Measurements from ENCODE around the gene MSMP.

Gene MSMP, protein sequence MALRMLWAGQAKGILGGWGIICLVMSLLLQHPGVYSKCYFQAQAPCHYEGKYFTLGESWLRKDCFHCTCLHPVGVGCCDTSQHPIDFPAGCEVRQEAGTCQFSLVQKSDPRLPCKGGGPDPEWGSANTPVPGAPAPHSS

DNA sequence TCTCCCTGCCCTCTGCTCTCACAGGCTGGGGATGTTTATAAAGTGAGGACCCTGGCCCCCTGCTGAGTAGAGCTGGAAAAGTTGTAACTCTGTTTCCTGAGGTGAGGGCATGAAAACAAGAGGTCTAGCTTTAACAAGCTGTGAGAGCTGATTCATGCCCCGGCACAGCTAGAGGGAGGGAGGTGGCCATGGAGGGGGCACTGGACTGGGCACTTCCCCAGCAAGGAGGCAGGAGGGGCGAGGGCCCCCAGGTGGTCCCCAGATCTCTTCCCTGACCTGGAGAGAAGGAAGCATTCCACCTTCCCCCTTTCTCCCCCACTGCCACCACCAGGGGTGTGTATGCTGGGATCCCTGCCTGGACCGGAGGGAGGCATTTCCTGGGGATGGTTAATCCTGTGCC is at the start of gene MSMP:
TSS of gene MSMP (minus strand) at position 13 of the 400 bp plus-strand sequence. CDS start 147 bp downstream, outside the sequence.
- DNase-seq: no peak

DNA sequence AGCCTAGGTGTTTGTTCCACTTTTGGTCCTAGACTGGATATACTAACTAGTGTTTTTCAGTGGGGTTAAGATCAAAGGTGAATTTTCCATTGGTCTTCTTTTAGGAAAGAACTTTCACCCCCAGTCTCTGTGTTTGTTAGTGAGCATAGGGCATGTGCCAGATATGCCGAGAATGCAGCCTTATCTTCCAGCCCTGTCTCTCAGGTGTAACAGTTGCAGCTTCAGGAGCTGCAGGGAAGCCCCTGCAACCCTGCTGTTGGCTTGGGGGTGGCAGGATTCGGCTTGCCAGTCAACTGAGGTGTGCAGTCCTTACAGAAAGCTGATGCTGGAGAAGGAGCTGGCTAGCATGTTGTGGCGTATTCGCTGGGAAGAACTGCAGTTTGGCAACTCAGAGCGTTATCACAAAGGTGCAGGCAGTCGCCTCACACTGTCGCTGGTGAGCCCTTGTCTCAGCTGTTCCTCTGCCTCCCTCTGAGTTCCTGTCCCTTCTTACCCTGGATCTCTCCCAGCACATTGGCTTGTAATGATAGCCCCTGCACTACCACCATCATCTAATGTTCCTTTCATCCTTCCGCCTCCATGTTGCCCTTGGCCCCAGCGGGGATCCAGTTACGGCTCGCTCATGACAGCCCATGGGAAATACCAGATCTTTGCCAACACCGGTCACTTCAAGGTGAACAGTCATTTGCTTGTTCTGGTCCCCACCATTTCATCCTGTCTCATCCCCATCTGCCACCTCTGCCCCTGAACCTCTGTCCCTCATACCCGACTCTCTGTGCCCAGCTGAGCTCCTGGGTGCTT is 47.5 kb upstream of the MSMP start:
- DNase-seq: no peak

DNA sequence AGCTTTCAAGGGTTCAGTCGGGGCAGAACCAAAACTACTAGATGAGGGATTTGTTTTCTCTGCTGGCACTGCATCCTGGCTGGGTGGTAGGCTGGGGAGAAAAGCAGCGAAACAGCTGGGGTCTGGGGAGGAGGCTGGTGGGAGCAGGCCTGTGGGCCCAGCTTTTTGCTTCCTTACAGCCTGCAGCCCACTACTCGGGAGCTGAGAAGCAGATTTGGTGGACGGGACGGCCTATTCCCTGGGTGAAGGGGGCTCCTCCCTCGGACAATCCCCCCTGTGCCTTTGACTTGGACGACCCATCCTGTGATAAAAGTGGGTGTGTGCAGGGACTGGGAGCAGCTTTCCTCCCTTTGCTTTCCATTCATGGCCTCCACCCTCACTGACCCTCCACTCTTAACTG is 46.5 kb upstream of the MSMP start:
- DNase-seq: no peak

DNA sequence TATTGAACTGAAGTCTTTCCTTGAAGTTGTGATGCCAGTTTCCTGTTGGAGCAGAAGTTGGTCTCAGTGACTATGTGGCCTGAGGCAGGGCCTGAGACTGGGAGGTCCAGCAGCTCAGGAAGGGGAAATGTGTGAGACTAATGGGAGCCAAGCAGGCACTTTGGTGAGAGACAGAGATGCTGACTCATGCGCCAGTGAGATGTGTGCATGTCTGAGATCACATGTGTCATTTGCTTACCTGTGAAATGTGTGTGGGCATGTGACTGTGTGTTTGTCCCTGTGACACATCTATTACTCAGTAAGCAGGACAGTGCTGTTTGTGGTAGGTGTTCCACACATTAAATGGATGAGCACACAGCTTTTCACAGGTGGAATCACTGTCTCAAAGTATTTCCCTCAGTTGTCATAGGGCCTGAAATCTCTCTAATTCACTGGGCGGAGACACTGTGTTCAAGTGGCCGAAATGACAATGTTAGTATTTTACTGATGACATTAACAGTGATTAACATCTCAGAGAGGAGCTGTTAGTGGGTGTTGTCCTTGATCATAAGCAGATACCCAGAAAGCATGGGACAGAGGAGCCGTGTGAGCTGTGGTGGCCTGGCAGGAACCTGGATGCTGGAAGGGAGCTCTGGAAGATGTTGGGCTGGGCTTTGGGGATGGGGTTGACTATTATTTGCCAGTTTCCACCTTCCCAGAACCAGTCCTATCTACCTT is 44.7 kb upstream of the MSMP start:
- peak; percentile 13 for DNase-seq

DNA sequence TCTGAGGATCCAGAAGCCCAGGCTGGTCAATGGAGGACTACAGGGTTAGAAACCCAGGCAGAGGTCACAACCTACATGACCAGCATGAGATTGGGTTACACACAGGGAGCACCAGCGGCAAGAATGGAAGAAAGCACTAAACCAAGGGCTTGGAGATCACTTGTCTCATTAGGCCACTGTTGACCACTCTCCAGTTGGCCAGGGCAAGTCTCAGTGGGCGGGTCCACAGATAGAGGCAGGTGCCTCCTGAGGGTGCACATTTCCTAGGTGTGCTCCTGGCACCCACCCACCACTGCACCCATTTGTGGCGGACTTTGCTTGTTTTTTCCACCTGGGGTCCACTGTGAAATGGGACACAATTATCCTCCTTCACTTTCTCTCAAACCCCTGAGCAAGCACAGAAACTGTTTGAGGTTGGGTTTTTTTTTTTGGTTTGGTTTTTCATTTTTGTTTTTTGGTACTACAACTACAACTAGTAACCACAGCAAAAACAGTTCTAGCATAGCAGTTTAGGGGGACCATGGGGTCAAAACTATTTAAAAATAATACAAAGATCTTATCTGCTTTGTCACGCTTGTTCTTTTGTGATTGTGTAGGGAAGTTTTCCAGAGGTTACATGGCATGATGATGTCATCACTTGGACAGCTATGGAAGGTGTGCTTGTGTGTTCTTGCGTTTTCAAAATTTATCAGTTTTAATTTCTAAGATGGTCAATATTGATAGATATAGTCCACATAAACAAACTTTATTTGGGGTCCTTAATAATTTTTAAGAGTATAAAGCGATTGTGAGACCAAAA is 43.4 kb upstream of the MSMP start:
- no peak for DNase-seq

DNA sequence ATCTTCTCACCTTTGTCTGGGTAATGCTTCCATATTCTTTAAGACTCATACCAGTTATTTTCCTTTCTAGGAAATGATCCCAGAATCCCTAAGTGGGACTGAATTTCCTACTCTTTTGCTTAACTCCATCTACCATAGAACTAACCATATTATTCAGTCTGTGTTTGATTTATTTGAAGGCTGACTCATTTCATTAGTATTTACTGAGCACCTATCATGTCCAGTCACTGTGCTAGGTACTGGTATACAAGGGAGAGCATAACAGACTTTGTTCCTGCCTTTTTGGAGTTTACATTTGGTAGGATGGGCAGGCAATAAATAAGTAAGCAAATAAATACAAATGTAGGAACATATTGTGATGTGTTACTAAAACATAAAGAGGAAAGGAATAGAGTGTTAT is 41.6 kb upstream of the MSMP start:
- no peak for DNase-seq

DNA sequence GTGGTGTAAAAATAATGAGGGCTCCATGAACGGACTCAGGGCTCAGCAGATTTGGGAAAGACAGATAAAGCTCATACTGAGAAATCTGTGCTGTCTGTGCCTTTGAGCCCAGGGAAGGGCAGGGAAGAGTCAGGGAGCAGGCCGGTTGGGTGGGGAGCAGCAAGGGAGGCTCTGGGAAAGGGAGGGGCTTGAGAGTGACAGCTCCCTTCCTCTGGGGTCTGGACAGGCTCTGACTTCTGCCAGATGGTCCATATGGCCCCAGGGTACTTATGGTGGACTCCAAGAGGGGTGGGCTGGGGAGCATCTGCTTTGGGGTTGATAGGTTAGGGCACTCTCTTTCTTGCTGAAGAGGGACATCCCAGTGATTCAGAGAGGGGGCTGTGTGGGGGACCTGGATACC is 39.4 kb upstream of the MSMP start:
- DNase-seq: no peak

DNA sequence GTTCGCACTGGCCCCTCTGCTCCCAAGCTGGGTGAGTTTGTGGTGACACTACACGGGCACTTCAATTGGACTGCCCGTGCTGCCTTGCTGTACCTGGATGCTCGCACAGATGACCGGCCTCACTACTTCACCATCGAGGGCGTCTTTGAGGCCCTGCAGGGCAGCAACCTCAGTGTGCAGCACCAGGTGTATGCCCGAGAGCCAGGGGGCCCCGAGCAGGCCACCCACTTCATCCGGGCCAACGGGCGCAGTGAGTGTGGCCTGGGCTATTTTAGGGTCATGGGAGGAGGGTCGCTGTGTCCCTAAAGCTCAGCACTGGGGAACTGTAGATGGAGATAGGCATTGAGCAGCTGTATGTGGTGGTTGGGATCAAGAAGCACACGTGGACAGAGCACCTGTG is 38.8 kb upstream of the MSMP start:
- no peak for DNase-seq

DNA sequence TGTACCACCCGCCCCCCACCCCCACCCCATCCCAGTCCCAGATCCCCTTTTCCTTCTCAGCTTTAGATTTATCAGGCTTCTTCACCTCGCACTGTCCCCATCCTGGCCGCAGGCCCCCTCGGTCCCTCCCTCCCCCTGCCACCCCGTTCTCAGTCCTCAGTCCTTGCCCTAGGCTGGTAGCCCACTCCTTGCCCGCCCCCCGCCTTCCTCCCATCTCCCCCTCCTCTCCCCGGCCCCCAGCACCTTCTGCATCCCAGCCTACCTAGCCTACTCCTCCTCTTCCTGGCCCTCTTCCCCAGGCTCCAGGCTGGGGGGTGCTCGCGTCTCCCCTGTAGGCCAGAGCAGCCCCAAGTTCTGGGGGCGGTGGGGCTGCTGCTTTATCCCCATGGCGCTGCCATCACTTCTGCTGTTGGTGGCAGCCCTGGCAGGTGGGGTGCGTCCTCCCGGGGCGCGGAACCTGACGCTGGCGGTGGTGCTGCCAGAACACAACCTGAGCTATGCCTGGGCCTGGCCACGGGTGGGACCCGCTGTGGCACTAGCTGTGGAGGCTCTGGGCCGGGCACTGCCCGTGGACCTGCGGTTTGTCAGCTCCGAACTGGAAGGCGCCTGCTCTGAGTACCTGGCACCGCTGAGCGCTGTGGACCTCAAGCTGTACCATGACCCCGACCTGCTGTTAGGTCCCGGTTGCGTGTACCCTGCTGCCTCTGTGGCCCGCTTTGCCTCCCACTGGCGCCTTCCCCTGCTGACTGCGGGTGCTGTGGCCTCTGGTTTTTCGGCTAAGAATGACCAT is 38.1 kb upstream of the MSMP start:
- no peak for DNase-seq

DNA sequence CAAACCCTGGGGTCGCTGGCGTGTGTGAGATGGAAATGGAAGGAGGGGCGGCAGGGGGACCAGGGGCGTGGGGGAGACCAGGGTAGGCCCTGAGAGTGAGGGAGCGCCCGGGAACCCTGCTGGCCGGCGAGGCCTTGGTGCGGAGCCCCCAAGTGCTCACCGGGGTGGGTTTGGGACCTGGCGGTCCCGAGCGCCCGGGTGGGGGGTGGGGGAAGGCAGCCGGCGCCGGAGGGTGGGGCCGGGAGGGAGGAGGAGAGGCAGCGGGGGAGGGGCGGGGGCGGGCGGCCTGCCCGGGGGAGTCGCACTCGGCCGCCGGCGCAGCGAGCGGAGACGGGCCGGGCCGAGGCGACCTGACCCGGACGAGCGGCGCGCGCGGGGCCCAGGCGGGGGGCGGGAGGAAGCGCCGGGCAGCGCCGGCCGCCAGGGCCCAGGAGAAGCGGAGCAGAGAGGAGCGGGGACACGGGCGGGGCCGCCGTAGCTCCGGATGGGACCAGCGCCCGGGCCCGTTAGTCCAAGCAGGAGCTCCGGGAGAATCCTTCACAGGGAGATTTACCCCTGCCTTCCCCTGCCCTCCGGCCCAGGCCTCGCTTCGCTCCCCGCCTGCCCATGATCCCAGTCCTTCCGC is 37.3 kb upstream of the MSMP start, which contains the start of gene NPR2:
TSS of gene NPR2 (plus strand) at position 295 of the 625 bp plus-strand sequence. CDS start 818 bp downstream, outside the sequence.
- DNase-seq: peak; percentile 24

DNA sequence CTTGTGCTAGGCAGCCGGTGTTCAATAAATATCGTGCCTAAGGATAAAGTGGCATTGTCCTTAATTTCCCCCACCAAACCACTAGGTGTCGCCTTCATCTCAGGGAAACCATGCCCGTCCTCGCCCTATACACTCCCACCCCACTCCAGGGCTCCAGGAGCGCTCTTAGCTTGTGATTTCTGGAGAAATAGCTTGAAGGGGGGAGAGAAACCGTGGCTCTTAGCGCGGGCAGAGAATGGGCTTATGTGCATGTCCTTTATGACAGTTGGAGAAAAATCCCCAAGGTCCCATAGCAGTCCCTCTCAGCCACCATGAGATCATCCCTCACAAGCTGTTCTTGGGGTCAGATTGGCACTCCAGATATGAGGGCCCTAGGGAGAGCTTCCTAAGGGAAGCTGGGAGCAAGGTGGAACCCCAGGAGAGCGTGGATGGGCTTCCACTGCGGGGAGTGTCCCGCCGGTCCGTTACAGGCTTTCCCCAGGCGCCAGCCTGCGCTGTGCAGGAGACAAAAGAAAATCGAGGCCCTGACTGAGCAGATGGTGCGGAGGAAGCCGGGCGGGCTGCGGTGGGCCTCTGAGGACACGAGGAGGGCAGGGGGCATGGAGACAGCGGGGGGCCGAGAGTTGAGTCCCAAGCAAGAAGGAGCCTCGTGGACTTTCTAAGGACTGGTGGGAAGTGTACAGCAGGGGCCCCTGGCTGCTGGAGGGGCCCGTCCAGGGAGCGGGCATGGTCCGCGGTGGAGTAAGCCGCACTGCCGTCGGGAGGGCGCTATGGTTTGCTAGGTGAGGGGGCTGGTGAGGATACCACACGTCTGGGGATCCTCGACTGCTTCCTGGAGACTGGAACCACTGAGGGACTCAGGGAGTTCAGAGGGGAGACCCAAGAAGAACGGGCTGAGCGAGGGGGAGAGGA is 36.6 kb upstream of the MSMP start:
- DNase-seq: peak; percentile 59

DNA sequence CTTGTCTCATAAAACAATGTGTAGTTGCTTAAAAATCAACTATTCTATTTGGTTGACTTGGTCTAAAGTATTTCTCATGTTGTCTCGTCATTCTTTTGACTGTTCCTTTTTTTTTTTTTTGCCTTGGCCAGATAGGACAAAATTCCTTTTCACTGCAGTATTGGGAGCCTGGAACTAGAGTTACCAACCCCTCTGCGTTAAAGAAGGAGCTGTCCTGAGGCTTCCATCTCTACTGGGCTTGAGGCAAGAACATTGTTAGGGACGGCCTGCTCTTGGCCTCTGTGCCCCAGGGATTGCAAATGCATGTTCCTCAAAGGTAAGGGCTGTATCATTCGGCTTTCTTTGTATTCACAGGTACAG is 35.9 kb upstream of the MSMP start:
- DNase-seq: no peak

DNA sequence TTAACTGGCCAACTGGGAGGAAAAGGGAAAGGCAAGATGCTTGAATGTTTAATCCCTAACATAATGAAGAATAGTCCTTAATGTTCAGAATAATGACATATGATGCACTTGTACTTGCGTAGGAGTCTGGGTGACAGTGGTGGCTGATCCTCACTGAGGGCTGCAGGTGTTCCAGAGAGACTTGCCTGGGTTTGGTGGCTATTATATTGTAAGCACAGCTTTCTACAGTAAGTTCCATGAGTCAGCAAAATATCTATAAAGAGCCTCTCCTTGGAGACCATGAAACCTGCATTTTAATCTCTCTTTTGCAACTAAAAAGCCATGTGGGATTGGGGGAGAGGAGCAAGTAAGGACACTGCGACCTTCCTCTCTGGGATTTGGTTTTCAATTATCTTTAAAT is 35.5 kb upstream of the MSMP start:
- DNase-seq: no peak

DNA sequence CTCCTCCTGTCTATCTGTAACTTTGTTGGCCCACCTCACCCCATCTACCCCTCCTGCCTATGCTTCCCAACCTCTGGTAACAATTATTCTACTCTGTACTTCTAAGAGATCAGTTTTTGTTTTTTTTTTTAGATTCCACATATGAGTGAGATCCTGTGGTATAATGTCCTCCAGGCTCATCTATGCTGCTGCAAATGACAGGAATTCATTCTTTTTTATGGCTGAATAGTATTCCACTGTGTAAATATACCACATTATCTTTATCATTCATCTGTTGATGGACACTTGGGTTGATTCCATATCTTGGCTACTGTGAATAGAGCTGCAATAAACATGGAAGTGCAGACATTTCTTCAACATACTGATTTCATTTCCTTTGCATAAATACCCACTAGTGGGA is 29.3 kb upstream of the MSMP start:
- DNase-seq: no peak

DNA sequence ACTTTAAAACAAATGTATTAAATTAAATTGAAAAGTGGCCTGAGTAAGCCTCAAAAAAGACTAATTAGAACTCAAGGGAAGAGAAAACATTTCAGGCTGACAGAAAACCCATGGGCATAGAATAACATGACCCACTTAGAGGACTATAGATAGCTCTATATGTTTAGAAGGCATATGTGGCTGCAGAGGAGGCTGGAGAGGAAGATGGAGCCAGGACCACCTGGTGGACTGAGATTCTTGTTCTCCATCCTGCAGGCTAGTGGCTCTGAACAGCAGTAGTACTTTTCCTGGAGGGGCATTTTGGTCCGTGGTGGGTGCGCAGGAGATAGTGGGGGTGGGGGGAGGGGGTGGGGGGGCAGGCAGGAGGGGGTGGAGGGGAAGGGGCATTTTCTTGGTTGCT is 27.0 kb upstream of the MSMP start:
- DNase-seq: no peak

DNA sequence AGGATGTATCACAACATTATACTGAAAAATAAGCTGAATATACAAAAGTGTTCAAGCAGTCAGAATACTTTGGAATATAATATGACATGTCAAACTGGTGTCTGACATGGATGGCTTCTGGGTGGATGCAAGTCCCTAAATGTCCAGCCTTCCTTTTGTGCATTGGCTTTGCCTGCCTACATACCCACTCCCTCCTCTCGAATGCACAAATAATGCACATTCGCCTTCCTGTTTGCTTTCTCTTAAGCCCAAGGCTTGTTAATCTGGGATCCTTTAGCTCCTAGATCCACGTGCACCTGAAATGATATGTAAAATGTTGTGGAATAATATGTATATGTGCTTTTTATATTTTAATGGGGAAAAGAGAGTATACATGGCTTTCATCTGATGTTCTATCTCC is 24.4 kb upstream of the MSMP start:
- DNase-seq: no peak

DNA sequence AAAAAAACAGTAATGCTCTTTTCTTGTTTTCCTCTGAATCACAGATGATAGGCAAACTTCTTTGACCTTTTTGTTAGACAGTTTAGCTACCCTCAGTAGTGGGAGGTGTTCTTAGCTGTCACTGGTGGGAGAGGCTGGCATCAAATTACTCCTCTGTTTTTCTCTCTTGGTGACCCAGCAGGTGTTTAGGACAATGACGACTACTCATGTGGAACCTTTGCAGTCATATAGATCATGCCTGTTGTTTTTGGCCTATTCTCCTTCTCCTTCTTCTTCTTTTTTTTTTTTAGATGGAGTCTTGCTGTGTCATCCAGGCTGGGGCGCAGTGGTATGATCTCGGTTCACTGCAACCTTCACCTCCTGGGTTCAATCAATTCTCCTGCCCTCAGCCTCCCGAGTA is 21.9 kb upstream of the MSMP start:
- no peak for DNase-seq

DNA sequence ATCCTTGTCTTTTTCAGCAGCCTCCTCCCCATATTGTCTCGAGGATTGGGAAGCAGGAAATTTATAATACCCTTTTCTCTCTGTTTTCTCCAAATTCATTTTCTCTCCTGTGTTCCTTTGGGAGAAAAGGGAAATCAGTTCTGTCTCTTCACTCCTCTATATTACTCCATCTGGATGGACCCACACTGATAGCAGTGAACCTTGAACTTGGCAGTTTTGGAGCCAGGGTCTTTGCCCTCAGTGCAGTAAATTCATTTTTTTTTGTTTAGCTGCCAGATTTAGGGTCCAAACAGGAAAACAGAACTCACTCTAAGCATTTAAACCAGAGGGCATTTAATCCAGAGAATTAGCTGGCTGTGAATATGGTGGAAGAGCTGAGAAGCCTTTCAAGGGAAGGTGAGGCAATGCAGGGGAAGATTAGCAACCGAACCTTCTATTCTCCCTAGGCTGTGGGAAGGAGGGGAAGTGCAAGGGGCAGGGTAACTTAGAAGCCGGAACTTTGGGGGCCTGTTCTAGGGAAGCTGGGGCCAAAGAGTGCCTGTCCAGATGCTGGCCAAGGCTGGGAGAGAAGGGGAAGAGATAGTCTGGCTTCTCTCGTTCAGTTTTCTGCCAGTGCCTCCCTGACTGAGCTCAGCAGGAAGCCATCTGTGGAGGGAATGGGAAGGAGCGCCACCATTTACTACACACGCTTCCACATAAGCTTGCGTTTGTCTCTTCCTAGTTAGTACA is 21.0 kb upstream of the MSMP start:
- DNase-seq: no peak

DNA sequence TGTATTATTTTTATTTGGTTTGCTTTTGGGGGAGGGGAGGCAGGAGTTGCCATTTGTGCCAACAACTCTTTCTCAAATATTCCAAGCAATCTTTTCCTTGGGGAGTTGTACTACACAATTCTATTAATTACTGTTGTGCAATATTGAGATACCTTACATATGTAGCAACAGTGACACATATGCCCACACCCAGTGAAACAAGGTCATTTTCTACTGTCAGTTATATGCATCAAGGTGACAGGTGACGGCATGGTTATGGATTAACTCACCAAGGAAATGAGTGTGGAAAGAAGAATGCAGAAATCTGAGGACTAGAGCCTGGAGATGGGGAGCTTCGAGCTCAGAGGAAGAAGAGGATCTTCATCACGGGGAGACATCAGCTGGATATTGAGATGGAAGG is 17.9 kb upstream of the MSMP start:
- no peak for DNase-seq

DNA sequence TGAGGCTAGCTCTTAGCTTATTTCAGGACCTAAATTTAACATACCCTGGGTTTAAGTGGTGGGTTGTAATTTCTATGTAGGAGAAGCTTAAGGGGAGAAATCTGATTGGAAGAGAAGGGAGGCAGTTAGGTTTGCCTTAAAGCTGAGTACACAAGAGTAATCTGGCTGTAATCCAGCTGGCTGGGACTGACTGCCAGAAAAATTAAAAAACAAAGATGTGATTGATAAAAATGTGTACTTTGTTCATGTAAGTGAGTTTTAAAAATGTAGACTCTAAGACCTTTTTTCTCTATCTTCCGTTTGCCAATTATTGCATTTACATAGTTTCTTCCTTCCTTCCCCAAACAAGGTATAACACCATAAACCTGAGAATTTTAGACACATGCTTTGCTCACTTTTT is 17.5 kb upstream of the MSMP start:
- DNase-seq: no peak
